Fibroblast of pulmonary artery (primary cell): ENCODE results near the gene BUD31.

Experiments used
- DNase-seq: peaks from one replicate; pipeline ENCODE4 v3.0.0-alpha.2; 2010; ENCODE audit warnings: low read depth
- H3K4me3 ChIP-seq: replicated peaks from 2 replicates; pipeline ENCODE4 v1.5.1; 2011; ENCODE audit warnings: low read depth, mild to moderate bottlenecking, control low read depth, low read length, moderate library complexity
- CTCF ChIP-seq: IDR thresholded peaks from 2 replicates; pipeline ENCODE4 v1.5.1; 2011; ENCODE audit warnings: mild to moderate bottlenecking, control low read depth, low read length, inconsistent platforms; ENCODE audit errors: missing control alignments

Gene BUD31

GRCh38 chr7:99387912-99388311, 20.9 kb upstream of the BUD31 start:
- H3K4me3 ChIP-seq, result no peak overlapping the region
- no peak for TF ChIP-seq CTCF
- no peak for DNase-seq

GRCh38 chr7:99389772-99390171, 19.0 kb upstream of the BUD31 start:
- H3K4me3 ChIP-seq, result no peak overlapping the region
- DNase-seq, result no peak
- TF ChIP-seq CTCF, result no peak

GRCh38 chr7:99390941-99391602, 17.7 kb upstream of the BUD31 start:
- no peak for DNase-seq
- no peak overlapping the region for H3K4me3 ChIP-seq
- TF ChIP-seq CTCF, result no peak

- no peak overlapping the region for H3K4me3 ChIP-seq
- no peak for TF ChIP-seq CTCF
Measured at GRCh38 chr7:99392046-99392445, 16.7 kb upstream of the BUD31 start.

GRCh38 chr7:99392659-99393354, 16.0 kb upstream of the BUD31 start:
- H3K4me3 ChIP-seq, result no peak overlapping the region
- no peak for TF ChIP-seq CTCF
- no peak for DNase-seq

More at GRCh38 chr7:99392046-99392445, 16.7 kb upstream of the BUD31 start:
- DNase-seq, result no peak

GRCh38 chr7:99393355-99394187, 15.2 kb upstream of the BUD31 start:
- H3K4me3 ChIP-seq, result no peak overlapping the region
- DNase-seq, result no peak
- no peak for TF ChIP-seq CTCF
